Muscle layer of duodenum (tissue), 2 donors: ENCODE results near the gene MYO15A.

Source experiments
- H3K27ac ChIP-seq: one replicate; pipeline ENCODE4 v1.7.0; 2013; ENCODE audit warnings: mild to moderate bottlenecking, low read length
- H3K27me3 ChIP-seq: one replicate; pipeline ENCODE4 v1.7.0; 2013; ENCODE audit warnings: low read depth, mild to moderate bottlenecking, control low read depth, low read length
- H3K36me3 ChIP-seq, 2 donors: one replicate each; pipeline ENCODE4 v1.7.0; 2013; ENCODE audit warnings: low read length in 2 of 2, control low read depth in 1 of 2, mild to moderate bottlenecking in 1 of 2; ENCODE audit not compliant: insufficient read depth in 2 of 2, control insufficient read depth in 1 of 2
- H3K4me1 ChIP-seq, 2 donors: one replicate each; pipeline ENCODE4 v1.7.0; 2013; ENCODE audit warnings: low read length in 2 of 2, mild to moderate bottlenecking in 2 of 2, control low read depth in 1 of 2, moderate library complexity in 1 of 2; ENCODE audit not compliant: insufficient read depth in 2 of 2, control insufficient read depth in 1 of 2
- H3K4me3 ChIP-seq, 2 donors: one replicate each; pipeline ENCODE4 v1.7.0; 2013; ENCODE audit warnings: low read length in 2 of 2, low read depth in 1 of 2, mild to moderate bottlenecking in 1 of 2
- H3K9me3 ChIP-seq, 2 donors: one replicate each; pipeline ENCODE4 v1.7.0; 2013; ENCODE audit warnings: low read length in 2 of 2, control low read depth in 1 of 2, mild to moderate bottlenecking in 1 of 2; ENCODE audit not compliant: control insufficient read depth in 1 of 2
- donor health status: healthy.

Gene MYO15A

DNA sequence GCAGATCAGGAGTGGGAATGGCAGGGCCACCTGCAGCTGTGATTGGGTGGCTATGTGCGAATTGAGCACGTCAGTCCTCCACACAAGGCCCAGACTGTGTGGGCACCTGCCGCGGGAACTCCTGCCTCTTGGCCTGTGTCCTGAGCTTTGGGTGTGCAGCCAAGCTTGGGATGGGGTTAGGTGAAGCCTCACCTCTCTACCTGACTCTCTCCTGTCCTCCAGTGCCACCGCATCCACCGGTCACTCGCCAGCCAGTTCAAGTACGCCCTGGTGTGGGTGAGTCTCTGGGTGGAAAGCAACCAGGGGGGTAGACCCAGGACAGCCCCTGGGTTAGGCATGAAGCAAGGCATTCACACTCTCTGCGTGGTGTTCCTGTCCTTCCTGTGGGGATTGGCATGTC lies 2.3 kb upstream of the MYO15A start:
- no peaks in the 10 kb centered on the region for H3K9me3 ChIP-seq
- no peak overlapping the region for H3K4me3 ChIP-seq
- no peaks in the 10 kb centered on the region for H3K4me1 ChIP-seq
- H3K27ac ChIP-seq: no peak overlapping the region
- no peaks in the 10 kb centered on the region for H3K27me3 ChIP-seq
- H3K36me3 ChIP-seq: peaks cover 3 to 47% of the 10 kb centered on the region in 2 donors

DNA sequence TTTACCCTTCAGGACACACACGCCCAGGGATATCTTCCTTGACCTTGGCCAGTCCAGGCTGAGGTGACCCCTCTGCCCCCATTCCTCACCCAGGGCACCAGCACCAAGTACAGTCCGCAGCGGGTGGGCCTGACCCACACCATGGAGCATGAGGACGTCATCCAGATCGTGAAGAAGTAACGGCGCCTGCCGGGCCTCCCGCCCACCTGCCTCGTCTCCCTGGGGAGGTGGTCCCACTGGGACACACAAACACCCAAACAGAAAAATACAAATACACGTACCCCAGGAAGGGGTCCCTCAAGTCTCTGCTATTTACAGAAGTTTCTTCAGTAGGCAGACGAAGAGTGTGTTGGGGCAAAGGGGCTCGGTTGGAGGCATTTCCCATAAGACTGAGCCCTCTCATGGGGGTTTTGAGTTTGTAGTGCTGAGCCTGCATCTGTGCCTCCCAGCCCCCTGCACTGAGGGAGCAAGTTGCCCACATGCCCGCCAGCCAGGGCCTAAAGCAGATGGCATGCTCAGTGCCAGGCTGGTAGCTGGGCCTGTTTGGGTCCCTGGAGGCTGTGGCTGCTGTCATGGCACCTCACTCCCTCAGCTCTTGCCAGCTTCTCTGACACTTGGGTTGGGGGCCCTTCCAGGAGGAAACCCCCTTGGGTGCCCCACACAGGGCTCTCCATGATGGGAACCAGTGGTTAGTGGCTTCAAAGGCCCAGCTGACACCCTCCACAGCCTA lies 1.3 kb upstream of the MYO15A start:
- Histone ChIP-seq H3K9me3 (no peaks in the 10 kb centered on the region), H3K27me3 (no peaks in the 10 kb centered on the region), H3K27ac (no peak overlapping the region), H3K4me1 (no peaks in the 10 kb centered on the region), H3K36me3 (peaks cover 3 to 38% of the 10 kb centered on the region in 2 donors), H3K4me3 (no peak overlapping the region)

DNA sequence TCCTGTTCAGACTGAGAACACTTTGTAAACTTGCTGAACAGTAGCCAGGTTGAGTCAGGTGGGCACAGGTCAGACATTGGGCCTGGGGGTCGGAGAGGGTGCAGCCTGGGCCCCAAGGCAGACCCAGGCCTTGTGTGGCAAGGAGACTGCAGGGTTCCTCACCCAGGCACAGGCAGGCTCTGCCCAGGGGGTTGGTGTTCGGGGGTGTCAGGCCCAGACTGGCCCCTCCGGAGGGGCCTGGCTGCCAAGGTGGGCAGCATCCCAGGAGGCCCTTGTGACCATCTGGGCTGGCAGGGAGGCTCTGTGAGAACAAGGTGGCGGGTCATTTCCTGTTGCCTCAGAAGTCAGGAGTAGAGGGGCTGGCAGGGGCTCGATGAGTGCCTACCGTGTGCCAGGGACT lies 585 bp upstream of the MYO15A start:
- H3K36me3 ChIP-seq: peaks cover 3 to 35% of the 10 kb centered on the region in 2 donors
- no peaks in the 10 kb centered on the region for H3K27me3 ChIP-seq
- H3K4me3 ChIP-seq: no peak overlapping the region
- no peak overlapping the region for H3K27ac ChIP-seq
- H3K4me1 ChIP-seq: no peaks in the 10 kb centered on the region
- H3K9me3 ChIP-seq: no peaks in the 10 kb centered on the region

DNA sequence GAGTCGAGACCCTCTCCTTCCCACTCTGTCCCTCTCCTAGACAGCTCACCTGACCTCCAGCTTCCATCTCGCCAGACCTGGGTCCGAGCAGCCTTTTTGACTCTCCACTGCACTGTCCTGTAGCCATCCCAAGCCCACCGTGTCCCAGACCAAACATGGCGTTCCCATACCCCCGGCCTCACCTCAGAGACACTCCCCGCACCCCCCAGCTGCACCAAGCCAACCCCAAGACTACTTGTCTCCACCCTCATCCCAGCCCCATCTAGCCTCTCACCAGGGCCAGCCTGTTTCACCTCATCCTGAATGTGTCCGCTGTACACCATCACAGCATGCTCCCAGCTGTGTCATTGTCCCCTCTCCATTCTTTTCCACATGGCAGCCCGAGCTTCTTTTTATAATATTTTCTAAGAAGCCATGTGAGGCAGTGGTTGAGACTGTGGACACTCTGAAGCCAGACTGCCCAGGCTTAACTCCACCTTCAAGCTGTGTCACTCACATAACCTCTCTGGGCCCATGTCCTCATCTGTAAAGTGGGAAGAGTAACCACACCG lies 1.5 kb downstream of the MYO15A start:
- Histone ChIP-seq H3K9me3 (no peaks in the 10 kb centered on the region), H3K4me1 (no peaks in the 10 kb centered on the region), H3K36me3 (peaks cover 3 to 20% of the 10 kb centered on the region in 2 donors), H3K4me3 (no peak overlapping the region), H3K27ac (no peak overlapping the region), H3K27me3 (no peaks in the 10 kb centered on the region)

DNA sequence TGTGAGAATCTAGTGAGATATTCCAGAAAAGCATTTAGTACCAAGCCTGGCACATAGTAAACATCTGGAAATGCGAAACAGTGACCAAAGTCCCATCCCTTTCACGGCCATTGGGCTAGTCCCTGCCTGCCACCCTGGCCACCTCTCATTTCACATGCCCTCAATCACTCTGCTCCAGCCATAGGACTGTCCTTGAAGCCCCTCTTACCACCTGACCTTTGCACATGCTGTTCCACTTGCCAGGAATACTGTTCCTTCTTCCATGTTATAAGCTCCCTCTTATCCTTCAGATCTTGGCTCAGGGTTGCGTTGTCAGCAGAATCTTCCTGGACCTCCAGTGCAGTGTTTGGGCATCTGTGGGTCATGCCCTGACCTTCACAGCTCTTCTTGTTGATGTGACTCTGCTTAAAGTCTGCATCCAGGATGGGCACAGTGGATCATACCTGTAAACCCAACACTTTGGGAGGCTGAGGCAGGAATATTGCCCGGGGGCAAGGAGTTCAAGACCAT lies 2.1 kb downstream of the MYO15A start:
- no peaks in the 10 kb centered on the region for H3K4me1 ChIP-seq
- no peak overlapping the region for H3K27ac ChIP-seq
- H3K4me3 ChIP-seq: no peak overlapping the region
- H3K27me3 ChIP-seq: no peaks in the 10 kb centered on the region
- H3K36me3 ChIP-seq: peaks cover 3 to 20% of the 10 kb centered on the region in 2 donors
- no peaks in the 10 kb centered on the region for H3K9me3 ChIP-seq

DNA sequence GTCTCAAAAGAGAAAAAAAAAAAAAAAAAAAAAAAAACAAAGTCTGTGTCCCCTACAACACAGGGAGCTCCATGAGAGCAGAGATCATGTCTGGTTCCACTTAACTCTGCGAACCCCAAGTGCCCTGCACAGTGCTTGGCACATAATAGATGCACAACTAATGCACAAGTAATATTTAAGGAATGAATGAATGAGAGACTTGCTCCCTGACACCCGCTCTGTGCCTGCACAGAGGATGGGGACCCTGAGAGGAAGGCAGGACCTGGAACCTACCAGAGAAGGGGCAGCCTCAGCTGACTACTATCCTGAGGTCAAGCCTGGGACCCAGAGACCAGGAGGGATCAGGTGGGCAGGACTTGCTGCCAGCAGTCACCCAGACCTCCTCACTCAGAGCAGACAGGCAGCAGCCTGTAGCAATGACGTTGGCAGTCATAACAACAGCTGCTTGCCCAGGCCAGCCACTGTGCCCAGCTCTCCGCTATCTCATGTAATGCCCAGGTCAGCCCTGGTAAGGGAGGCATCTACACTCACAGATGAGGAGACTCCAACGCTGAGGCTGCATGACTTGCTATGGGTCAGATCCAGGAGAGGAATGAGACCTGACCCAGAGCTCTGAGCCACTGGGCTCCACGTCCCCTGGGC lies 2.9 kb downstream of the MYO15A start:
- H3K27me3 ChIP-seq: no peaks in the 10 kb centered on the region
- H3K9me3 ChIP-seq: no peaks in the 10 kb centered on the region
- H3K27ac ChIP-seq: no peak overlapping the region
- peaks cover under 1 to 12% of the 10 kb centered on the region in 2 donors for H3K36me3 ChIP-seq
- H3K4me3 ChIP-seq: no peak overlapping the region
- no peaks in the 10 kb centered on the region for H3K4me1 ChIP-seq

DNA sequence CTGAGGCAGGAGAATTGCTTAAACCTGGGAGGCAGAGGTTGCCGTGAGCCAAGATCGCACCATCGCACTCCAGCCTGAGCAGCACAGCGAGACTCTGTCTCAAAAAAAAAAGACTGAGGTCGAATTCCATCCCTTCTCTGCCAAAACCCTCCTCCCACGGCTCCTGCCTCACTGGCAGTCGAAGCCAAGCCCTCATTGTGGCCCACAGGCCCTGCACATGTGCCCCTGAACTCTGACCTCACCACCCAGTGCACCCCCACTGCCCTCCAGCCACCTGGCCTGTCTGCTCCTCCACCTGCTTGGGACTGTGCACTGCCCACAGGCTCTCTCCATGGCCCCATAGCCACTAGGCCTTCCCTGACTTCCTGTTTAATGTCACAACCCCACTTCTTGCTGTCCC lies 7.0 kb downstream of the MYO15A start:
- H3K4me1 ChIP-seq: no peaks in the 10 kb centered on the region

DNA sequence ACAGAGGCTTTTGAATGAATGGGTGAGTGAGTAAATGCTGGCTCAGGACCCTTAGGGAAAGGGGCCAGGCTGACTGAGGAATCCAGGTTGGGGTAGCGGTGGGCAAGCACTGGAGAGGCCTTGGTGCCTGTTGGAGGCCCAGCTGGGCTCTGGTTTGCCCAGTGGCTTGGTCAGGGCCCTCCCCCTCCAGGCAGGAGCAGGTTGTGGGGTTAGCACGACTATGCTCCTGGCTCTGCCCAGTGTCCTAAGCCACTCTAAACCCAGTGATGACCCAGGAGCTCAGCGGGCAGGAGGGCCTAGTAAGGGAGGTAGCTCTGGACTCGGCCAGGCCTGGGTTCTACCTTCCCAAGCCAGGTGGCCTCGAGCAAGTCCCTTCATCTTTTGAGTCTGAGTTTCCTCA lies 7.5 kb downstream of the MYO15A start:
- H3K27ac ChIP-seq: no peak overlapping the region
- no peak overlapping the region for H3K4me3 ChIP-seq
- H3K4me1 ChIP-seq: no peaks in the 10 kb centered on the region
- peaks cover 0 to 4% of the 10 kb centered on the region in 2 donors for H3K9me3 ChIP-seq
- no peaks in the 10 kb centered on the region for H3K27me3 ChIP-seq
- H3K36me3 ChIP-seq: no peaks in the 10 kb centered on the region

More for the DNA sequence above, 7.0 kb downstream of the MYO15A start:
- Histone ChIP-seq H3K27me3 (no peaks in the 10 kb centered on the region), H3K4me3 (no peak overlapping the region), H3K36me3 (no peaks in the 10 kb centered on the region), H3K27ac (no peak overlapping the region), H3K9me3 (peaks cover 0 to 4% of the 10 kb centered on the region in 2 donors)

DNA sequence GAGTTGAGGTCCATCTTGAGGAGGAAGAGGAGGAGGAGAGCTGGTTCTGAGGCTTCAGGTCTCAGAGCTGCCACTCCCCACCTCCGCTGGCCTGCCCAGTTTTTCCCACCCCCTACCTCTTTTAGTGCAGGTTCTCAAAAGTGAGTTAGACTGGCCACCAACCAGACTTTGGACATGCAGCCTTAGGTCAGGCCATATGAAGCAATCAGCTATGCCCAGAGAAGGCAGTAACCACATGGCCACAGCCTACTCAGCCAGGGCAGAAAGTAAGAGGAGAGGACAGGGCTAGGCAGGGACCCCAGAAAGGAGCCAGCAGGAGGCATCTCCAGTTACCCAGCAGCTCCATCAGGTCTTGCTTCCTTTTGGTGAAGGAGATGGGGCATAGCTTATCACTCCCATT lies 9.0 kb downstream of the MYO15A start:
- no peaks in the 10 kb centered on the region for H3K4me1 ChIP-seq
- H3K4me3 ChIP-seq: no peak overlapping the region
- no peaks in the 10 kb centered on the region for H3K27me3 ChIP-seq
- H3K27ac ChIP-seq: no peak overlapping the region
- H3K9me3 ChIP-seq: peaks cover 0 to 4% of the 10 kb centered on the region in 2 donors
- H3K36me3 ChIP-seq: no peaks in the 10 kb centered on the region

DNA sequence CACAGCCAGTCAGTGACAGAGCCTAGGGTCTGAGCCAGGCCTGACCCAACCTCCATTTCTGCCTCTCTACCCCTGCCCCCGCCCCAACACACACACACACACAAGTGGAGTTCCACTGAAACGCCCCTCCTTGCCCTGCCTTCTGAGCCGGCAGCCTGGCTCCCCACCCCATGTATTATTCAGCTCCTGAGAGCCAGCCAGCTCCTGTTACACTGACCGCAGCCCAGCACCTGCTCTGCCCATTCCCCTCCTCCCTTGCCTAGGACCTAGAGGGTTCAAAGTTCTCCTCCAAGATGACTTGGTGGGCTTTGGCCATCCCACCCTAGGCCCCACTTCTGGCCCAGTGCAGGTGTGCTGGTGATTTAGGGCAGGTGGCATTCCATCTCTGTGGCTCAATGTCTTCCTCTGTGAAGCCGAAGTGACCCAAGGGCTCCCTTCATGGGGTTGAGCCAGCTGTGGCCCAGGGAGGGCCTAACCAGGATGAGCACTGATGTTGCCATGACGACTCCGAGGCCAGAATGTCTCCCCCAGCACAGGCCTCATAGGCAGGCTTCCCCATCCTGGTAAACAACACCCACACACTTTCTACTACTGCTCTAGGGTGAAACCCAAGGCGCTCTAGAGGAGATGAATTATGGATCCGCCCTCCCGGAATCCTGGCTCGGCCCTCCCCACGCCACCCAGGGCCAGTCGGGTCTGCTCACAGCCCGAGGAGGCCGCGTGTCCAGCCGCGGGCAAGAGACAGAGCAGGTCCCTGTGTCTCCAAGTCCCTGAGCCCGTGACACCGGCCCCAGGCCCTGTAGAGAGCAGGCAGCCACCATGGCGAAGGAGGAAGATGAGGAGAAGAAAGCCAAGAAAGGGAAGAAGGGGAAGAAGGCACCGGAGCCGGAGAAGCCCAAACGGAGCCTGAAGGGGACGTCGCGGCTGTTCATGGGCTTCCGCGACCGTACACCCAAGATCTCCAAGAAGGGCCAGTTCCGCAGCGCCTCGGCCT lies 9.7 kb downstream of the MYO15A start:
- no peak overlapping the region for H3K4me3 ChIP-seq
- no peak overlapping the region for H3K27ac ChIP-seq
- no peaks in the 10 kb centered on the region for H3K4me1 ChIP-seq
- no peaks in the 10 kb centered on the region for H3K36me3 ChIP-seq
- H3K27me3 ChIP-seq: no peaks in the 10 kb centered on the region
- peaks cover 0 to 4% of the 10 kb centered on the region in 2 donors for H3K9me3 ChIP-seq
